ENCODE measurements around the gene SHISAL1.
A peak's percentile ranks its signal among the peaks of the same experiment; 100 is the strongest.

The SHISAL1 gene

DNA sequence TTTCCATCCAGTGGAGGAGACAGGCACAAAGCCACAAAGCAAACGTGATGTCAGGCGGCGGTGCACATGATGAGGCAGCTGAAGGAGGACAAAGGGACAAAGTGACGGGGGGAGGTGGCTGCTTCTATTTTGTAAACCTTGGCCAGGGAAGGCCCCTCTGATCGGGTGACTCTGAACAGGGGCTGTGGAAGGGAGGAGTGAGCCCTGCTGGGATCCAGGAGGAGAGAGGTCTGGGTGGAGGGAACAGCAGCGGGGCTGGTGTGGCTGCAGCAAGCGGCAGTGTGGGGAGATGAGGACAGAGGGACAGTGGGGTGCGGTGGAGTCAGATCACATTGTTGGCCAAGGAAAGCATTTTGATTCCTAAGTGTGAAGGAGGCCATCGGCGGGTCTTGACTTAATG is 36.7 kb downstream of the SHISAL1 start:
- no peak for DNase-seq

DNA sequence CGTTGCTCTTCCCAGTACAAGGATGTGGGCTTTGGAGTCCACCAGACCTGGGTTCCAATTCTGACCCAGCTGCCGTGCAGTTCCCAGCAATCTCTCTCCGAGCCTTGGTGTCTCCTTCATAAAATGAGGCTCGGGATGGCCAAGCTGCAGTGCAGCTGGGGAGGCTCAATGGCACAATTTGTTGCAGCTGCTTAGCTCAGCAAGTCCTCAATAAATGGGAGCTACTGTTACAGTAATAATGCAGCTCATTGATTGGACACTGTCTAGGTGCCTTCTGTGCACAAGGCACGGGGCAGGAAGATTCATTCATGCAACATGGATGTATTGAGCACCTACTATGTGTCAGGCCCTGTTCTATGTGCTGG is 37.1 kb downstream of the SHISAL1 start:
- DNase-seq: no peak

DNA sequence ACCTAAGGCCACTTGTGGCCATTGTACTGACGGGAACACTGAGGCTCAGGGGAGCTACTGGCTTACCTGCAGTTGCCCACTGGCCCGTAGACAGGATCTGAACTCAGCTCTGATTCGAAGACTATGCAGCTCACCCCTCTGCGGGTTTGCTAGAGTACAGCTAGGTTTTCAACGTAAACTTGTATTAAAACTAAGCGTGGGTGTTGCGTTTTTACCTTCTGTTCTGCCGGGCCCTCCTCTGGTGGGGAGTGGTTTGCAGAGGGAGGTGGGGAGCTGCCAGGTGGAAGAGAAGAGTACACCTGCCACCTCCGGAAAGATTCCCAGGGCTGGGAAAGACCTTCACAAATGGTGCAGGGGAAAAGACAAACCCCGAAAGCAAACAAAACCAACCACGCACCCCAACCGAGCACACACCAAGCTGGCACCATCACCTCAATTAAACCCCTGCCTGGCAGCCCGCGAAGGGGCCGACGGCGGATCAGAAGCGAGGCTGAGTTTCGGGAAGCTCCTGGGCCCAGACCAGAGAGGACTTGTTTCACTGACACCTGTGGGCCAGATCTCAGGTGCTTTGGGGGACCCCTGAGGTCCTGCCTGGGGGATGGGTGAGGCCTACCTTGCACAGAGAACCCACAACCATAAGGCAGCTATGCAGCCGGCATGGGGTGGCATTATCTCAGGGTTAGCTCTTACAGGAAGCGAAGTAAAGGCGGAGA is 37.7 kb downstream of the SHISAL1 start:
- no peak for DNase-seq

DNA sequence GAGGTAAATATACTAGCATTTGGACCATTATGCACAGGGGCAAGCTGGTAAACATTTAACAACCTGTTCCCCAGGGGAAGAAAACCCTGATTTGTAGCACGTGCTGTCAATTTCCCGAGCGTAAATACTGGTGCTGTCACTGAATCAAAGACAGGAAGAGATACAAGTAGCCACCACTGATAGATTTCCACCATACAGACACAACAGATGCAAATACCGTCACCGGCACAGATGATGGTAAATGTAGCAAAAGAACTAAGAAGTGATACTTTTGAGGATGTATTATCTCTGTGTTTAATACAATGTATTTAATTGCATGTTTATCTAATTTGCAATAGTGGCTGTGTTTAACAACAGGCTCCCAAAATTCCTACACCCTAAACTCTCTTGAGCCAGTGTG is 39.6 kb downstream of the SHISAL1 start:
- no peak for DNase-seq

DNA sequence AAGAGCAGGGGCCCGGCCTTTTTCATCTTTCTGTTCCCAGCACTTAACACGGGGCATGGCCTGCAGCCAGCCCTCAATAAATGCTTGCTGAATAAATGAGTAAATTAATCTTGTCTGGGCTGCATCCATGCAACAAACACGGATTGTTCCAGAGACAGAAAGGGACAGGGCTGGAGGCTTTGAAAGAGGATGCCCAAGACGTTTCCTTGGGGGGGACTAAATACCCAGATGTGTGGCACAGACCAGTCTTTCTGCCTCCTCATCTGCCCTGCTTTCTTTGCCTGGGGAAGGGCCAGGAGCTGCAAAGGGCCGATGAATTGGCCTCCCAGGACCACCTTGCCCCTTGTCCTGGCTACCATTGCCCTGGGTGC is 40.4 kb downstream of the SHISAL1 start:
- DNase-seq: no peak

DNA sequence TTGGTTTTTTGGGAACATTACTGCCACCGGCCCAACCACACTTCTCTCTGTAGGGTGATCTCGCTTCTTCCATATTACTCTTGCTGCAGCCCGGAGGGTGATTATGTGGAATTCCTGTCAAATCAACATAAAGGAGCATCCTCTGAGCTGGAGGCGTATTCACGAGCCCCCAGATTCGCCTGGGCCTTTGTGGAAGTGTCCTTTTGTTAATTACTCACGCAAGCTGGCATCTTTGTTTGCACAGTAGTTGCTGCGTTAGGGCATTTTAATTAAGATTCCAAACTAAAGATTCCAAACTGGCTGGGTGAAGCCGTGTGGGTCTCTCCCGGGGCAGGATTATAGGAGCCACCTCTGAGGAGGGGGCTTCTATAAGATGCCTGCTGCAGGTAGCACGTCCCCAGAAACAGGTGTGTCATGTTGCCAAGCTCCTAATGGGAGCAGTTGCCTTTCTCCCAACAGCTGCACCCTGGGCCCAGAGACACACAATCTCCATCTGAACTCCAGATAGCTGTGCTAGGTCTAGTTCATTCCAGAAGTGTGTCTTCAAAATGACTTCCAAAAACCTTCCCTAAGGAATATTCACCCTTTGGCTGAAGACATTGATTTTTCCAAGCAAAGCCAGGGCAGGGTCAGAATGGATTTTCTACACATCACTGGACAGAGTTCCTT is 40.9 kb downstream of the SHISAL1 start:
- no peak for DNase-seq

DNA sequence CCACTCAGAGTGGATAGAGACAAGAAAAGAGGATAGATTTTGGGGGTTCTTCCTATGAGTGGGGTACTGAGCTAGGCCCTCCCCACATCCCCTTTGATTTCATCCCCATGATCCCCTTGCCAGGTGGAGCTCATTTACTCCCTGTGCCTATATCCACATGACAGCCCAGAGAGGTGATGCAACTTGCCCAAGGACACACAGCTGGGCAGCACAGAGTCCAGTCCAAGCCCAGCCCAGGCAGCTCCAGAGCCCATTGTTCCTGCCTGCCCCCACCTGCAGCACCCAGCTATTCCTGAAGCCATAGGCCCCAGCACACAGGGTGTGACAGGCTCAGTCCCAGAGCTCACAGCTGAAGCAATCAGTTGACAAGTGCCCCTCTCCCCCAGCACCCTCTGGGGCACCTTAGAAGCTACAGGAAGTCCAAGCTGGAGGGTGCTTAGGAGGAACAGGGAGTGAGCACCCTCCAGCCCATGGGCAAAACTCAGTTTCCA is 41.7 kb downstream of the SHISAL1 start:
- DNase-seq: no peak

DNA sequence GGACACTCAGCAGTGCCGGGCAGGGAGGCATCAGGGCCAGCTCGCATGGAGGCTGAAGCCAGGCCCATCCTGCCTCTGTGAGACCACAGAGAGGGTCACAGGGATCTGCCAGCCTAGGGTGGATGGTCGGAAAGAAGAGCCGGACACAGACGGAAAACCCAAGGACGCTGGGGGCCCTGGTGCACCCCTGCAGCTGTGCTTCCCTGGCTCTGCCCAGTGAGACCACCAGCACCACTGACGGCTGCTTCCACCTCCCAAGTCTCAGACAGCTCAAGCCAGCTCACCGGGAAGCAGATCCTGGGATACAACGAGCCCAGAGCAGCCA is 42.2 kb downstream of the SHISAL1 start:
- DNase-seq: no peak

DNA sequence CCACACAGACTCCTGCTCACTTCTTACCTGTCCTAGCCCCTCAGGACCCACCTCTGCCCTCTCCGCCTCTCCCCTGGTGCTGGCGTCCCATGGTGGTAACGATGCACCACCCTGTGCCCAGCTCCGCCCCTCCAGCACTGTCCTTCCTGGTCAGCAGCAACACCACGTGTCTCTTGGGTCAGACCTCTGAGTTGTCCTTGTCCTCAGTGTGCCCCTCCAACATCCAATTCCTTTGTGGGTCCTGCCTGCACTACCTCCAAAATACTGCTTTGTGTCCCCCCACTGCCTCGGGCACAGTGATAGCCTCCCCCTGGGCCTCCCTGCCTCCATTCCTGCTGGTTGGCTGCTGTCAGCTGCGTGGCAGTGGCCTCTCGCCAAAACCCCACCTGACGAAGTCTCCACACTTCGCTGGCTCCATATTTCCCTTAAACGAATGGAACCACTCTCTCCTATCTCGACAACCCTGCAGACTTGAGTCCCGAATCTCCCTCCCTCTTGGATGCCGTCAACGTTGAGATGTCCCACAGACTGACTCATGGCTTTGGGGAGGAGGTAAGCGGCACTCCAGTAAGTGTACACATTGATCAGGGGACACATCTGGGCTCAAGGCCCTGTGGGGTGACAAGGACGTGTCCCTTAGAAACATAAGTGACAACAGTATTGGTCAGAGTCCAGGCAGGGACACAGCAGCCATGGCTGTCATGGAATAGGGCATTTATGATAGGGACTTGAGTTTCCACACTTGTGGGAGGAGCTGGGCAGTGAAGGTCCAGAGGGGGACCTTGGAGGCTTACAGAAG is 42.8 kb downstream of the SHISAL1 start:
- no peak for DNase-seq

DNA sequence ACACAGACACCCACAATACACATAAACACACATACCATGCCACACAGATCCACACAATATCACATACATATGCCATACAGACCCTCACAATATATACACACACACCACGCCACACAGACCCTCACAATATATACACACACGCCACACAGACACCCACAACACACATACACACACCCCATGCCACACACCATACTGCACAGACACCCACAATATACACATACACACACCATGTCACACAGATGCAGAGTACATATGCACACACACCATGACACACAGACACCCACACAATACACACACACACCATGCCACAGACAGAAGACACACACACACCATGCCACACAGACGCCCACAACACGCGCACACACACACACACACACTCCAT is 43.6 kb downstream of the SHISAL1 start:
- no peak for DNase-seq

DNA sequence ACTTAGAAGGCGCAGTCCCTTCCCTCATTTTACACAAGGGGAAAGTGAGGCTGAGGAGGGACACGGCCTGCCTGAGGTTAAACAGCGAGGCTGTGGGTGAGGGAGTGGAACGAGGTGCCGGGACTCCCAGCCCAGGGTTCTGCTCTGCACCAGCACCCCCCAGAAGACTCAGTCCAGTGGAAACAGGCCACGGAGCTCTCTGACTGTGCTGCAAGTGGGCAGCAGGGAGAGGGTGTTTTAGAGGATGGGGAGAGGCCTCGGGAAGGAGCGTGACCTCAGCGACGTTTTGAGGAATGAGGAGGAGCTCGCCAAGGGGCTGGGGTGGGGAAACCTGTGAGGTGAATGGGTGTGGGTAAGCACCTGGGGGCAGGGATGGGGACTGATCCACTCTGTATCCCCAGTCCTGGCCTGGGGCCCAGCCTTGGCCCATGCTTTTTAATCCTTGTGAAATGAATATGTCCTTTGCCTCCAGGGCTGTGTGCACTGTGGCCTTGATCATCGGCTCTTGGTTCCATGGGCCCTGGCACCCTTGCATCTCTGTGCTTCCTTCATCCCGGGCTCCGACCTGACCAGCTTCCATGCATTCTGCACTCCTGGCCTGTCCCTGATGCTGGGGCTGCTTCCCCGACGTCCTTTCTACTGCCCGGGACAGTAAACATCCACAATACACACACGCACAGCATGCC is 44.2 kb downstream of the SHISAL1 start:
- DNase-seq: no peak

DNA sequence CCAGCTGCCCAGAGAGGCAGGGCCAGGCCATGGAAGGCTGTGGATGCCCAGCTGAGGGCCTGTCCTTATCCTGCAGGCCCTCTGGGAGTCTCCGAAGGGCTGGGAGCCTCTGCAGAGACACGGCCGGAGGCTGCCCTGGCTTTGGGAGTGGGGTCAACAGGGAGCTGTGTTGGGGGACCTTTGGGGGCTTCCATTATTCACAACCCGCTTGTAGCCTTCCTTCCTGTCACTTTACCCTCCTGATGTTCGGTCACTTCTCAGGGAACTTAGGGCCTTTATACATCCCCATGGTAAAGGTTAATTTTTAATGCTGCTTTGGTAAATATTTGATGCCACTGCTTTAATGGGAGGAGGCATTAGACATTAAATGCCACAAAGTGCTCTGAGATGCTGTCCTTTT is 44.9 kb downstream of the SHISAL1 start:
- DNase-seq: no peak

DNA sequence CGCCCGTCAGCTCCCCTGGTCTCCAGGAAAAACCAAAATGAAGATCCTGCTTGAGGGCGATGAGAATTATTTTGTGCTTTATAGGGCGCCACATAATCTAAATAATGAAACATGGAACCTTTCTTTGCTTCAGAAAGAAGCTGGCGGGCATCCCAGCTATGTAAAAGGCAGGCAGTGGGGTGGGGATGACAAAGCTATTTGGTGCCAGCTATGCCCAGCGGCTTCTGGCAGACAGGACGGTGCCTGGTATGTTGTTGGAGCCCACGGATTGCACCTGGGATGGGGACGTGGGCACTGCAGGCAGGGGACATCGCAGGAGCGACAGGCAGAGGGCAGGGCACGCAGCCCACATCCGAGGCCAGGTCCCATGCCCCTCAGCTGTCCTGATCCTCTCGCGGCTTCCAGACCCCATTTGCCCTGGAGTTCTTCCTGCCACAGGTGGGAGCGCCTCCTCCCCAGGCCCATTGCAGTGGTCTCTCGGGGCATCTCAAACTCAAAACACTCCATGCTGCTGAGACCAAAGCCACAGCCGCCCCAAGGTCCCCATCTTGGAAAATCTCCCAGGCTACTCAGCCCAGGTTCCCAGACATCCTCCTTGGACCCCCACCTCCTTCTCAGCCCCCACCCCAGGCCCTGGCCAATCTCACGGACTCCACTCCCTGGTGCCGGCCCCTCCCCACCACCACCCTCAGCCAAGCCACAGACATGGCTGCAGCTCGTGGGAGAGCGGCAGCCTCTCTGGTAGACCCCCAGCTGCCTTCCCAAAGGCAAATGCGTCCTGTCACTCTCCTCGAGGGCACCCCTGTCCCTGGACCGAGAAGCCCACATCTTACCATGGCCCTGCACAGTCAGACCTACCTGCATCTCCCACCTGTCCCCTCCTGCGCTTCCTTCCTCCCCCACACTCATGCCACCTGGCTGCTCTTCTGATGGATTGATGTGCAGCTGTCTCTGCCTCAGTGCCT is 45.7 kb downstream of the SHISAL1 start:
- no peak for DNase-seq

DNA sequence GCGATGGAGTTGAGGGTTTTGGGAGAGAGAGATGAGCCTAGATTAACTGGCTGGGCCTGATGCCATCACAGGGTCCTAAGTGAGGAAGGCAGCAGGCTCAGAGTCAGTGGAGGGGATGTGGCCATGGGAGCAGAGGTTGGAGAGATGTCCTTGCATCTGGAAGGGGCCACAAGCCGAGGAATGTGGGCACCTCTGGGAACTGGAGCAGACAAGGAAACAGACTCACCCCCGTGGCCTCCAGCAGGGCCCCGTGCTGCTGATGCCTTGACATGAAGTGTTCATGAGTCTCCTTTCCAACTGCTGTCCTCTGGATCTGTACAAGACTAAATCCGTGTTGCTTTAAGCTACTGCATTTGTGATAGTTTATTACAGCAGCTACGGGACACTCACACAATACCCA is 49.2 kb downstream of the SHISAL1 start:
- DNase-seq: no peak

DNA sequence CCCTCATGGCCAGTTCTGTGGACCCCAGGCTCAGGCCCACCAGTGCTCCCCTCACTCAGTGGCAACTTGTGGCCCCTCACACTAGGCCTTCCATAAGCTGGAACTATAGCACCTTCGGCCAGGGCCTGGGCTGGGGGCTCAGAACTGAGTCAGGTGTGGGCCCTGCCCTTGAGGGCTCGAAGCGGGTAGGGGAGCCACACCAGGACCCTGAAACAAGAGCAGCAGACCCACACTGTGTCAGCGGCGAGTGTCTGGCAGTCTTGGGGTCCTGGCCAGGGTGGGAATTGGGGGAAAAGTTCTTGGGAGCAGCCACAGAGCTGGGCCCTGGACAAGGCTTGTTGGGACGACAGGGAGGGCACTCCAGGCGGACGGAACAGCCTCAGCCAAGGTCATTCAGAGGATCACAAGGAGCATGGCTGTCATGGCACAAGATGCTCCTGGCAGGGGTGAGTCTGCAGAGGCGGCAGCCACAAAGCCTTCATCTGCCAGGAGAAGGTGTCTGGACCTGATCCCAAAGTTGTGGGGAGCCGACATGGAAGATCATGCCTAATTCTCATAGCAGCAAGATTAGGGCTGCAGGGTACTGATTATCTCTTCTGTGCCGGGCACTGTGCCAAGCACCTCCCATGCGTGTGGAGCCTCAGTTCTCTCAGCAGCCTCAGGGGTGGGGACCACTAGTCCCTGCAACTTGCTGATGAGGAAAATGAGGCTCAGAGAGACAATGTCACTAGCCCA is 50.7 kb downstream of the SHISAL1 start:
- peak; percentile 67 for DNase-seq

DNA sequence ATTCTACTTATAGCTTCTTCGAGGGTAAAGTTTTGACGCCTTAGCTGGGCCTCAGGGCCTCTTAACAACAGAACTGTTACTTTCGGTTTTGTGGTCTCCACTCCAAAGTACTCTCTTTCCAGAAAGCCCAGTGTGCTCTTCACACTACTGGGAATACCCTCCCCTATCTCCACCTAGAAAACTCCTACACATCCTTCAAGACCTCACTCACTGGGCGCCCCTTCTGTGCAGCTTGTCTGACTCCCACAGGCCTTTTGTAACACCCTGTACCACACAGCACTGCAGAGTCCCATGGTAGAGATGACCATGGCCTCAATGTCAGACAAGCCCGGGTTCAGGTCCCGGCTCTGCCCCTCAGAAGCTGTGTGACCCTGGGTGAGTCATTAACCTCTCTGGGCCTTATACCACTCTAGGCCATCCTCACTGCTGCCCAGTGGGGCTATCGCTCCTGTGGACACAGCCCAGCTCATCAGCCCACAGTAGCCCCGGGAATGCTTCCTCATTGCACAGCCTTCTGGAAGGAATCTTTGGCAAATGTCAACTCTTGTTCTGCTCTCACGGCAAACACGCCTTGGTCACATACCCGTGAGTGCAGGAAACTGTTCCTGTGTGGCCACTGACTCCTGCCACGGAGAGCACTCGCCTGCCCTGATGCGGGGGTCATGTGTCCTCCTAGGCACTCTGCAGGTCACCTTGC is 51.4 kb downstream of the SHISAL1 start:
- no peak for DNase-seq

DNA sequence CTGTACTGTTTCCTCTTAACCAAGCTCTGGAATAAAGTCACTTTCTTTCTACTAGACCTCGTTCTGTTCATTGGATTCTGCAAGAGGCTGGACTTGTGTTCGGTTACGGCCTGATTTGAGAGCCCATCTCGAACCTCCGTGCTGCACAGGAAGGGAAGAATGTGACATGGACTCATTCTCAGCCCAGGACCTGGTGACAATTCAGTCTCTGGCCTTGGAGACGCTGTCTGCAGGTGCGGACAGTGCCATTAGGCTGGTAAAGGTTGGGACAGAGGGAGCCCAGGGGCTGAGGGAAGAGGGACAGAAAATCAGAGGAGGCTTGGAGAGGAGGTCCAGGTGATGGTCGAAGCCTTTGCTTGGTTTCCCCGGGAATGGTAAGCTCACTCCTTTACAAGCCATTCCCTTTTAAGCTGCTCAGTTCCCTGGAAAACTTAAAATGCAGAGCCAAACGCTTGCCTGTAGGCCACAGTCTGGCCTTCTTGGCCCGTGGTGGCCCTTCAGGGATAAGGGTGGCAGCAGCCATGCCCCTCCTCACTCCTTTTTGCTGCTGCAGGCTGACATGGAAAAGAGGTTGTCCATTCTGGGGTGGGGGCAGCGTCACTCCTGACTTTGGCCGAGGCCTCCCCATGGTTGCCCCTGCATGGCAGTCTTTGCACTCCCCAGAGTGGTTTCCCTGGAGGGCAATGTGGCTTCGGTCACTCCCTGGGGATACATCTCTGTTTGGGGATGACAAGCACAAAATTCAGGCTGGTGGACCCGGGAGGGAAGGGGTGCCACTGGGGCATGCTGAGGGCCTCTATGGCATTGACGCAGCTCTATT is 52.3 kb downstream of the SHISAL1 start:
- no peak for DNase-seq

DNA sequence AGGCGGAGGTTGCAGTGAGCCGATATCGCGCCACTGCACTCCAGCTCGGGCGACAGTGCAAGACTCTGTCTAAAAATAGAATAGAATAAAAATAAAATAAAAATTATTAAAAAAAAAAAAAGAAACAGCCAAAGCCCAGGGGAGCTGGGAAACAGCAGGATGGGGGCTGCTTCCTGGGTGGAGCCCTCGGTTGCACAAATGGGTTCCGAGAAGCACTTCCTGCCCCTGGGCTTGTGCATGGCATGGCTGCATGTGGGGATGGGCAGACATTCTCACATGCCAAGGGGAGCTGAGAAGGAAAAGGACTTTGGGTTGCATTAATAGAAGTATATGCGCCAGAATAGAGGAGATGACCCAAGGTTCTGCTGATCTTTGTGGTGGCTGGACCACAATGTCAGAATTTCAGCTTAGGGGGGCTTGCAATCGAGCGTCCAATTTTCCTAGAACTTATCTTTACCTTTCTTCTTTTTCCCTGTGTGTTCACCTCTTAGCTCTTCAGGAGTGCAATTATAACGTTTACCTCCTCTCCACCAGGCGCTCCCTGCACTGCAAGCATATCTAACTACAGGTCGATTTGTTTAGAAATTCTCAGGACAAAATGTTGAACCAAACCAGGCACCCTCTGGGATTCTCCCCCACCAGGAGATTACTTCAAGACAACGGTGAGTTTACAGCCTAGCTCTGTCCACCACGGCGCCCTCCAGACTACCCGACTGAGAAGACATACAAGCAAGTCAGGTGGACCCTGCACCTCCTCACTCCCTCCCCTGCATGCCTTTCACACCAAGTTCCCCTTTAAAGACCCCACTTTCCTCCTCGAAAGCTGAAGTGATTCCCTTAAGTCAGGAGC is 53.2 kb downstream of the SHISAL1 start:
- DNase-seq: no peak
